KBM-7 (cell line): ENCODE measurements around the gene NDUFB1.

Experiments
- DNase-seq: peaks from one replicate; pipeline ENCODE4 v3.0.0-alpha.2; 2015
- in situ Hi-C: fragments of 300-500 bp; cut with MboI; formaldehyde crosslinking; loops from 2 replicates; pipeline ENCODE4 v1.14.3; 2020; ENCODE audit warnings: low sequenced_read_pairs, low pct_unique_long_range_greater_than_20kb, mixed read lengths

Gene NDUFB1

GRCh38 chr14:92121670-92122350 is at the start of gene NDUFB1, which contains the start of gene CPSF2:
NDUFB1 (minus strand) TSS chr14:92121706; CDS start chr14:92117637, 4,069 bp downstream.
CPSF2 (plus strand) TSS chr14:92121969; CDS start chr14:92130985, 9,016 bp downstream.
- in situ Hi-C loops, result no loop called here
- DNase-seq, result peak; percentile 87

GRCh38 chr14:92164958-92165357 is 43.5 kb upstream of the NDUFB1 start:
- in situ Hi-C loops, result no loop called here

GRCh38 chr14:92161521-92161920 is 40.0 kb upstream of the NDUFB1 start:
- in situ Hi-C loops, result no loop called here

More at GRCh38 chr14:92164958-92165357, 43.5 kb upstream of the NDUFB1 start:
- no peak for DNase-seq

GRCh38 chr14:92160619-92161018 is 39.1 kb upstream of the NDUFB1 start:
- DNase-seq, result no peak
- in situ Hi-C loops, result no loop called here

More at GRCh38 chr14:92161521-92161920, 40.0 kb upstream of the NDUFB1 start:
- no peak for DNase-seq

GRCh38 chr14:92154283-92154942 is 32.9 kb upstream of the NDUFB1 start:
- no peak for DNase-seq
- in situ Hi-C loops, result no loop called here

GRCh38 chr14:92153581-92153980 is 32.1 kb upstream of the NDUFB1 start:
- in situ Hi-C loops, result no loop called here
- no peak for DNase-seq

- no peak for DNase-seq
- in situ Hi-C loops, result no loop called here
Measured at GRCh38 chr14:92144708-92145107, 23.2 kb upstream of the NDUFB1 start.

- in situ Hi-C loops, result no loop called here
- no peak for DNase-seq
Measured at GRCh38 chr14:92143962-92144361, 22.5 kb upstream of the NDUFB1 start.

GRCh38 chr14:92143309-92143708 is 21.8 kb upstream of the NDUFB1 start:
- no peak for DNase-seq
- in situ Hi-C loops, result no loop called here

- DNase-seq, result peak; percentile 46
Measured at GRCh38 chr14:92135269-92135668, 13.8 kb upstream of the NDUFB1 start.

GRCh38 chr14:92134456-92134855 is 12.9 kb upstream of the NDUFB1 start:
- in situ Hi-C loops, result no loop called here

More at GRCh38 chr14:92135269-92135668, 13.8 kb upstream of the NDUFB1 start:
- in situ Hi-C loops, result no loop called here

GRCh38 chr14:92122761-92123160 is 1.3 kb upstream of the NDUFB1 start:
- in situ Hi-C loops, result no loop called here
- DNase-seq, result peak; percentile 11

More at GRCh38 chr14:92134456-92134855, 12.9 kb upstream of the NDUFB1 start:
- DNase-seq, result no peak

- in situ Hi-C loops, result no loop called here
- no peak for DNase-seq
Measured at GRCh38 chr14:92122351-92122677, 808 bp upstream of the NDUFB1 start.

- in situ Hi-C loops, result no loop called here
- DNase-seq, result no peak
Measured at GRCh38 chr14:92121207-92121669, 268 bp downstream of the NDUFB1 start.

- DNase-seq, result no peak
- in situ Hi-C loops, result no loop called here
Measured at GRCh38 chr14:92109490-92109889, 12.0 kb downstream of the NDUFB1 start.

- DNase-seq, result no peak
- in situ Hi-C loops, result no loop called here
Measured at GRCh38 chr14:92108345-92109254, 12.9 kb downstream of the NDUFB1 start.

- in situ Hi-C loops, result no loop called here
- peak; percentile 92 for DNase-seq
Measured at GRCh38 chr14:92106143-92106926, 15.2 kb downstream of the NDUFB1 start, which contains the start of gene ATXN3. ATXN3 (minus strand) TSS chr14:92106582; CDS start chr14:92106552, 30 bp downstream.

- in situ Hi-C loops, result no loop called here
- peak; percentile 81 for DNase-seq
Measured at GRCh38 chr14:92105893-92106142, 15.7 kb downstream of the NDUFB1 start.
